GM12865 (cell line): ENCODE data around the gene WDR45B.

Source experiments
- DNase-seq: peaks from one replicate; pipeline ENCODE4 v3.0.0; 2010; ENCODE audit warnings: low read depth
- H3K4me3 ChIP-seq: 2 replicates; pipeline ENCODE4 v1.5.1; 2011; ENCODE audit warnings: mild to moderate bottlenecking, low read depth, low read length, control low read depth
- CTCF ChIP-seq: IDR thresholded peaks from 2 replicates; pipeline ENCODE4 v1.5.1; 2011; ENCODE audit warnings: low read length, control low read depth, low read depth, inconsistent platforms; ENCODE audit not compliant: insufficient read depth; ENCODE audit errors: missing control alignments

The WDR45B gene

GRCh38 chr17:82686366-82687324, 38.4 kb upstream of the WDR45B start:
- DNase-seq: no peak
- TF ChIP-seq CTCF: no peak
- no peak overlapping the region for H3K4me3 ChIP-seq

GRCh38 chr17:82685291-82685690, 37.0 kb upstream of the WDR45B start:
- TF ChIP-seq CTCF: no peak
- H3K4me3 ChIP-seq: no peak overlapping the region
- no peak for DNase-seq

DNA sequence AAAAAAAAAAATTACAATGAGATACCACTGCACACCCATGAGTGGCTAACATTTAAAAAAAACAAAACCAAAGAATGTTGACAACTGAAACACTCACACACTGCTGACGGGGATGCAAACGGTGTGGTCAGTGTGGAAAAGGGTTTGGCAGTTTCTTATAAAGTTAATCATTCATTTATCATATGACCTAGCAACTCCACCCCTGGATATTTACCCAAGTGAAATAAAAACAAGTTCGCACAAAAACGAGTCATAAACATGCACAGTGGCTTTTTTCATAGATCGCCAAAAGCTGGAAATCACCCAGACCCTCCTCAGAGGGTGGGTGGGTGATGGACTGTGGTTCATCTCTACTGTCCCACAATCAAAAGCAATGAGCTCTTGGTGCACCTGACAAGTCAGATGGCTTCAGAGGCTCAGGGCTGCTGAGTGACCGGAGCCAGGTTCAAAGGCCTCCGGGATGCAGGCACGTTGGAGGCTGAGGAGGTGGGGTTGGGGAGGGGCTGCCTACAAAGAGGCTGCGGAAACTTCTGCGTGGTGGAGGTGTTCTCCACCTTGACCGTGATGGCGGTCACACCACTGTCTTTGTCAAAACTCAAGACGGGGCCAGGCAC, 36.1 kb upstream of the WDR45B start:
- no peak overlapping the region for H3K4me3 ChIP-seq
- TF ChIP-seq CTCF: no peak
- no peak for DNase-seq

- no peak overlapping the region for H3K4me3 ChIP-seq
- no peak for DNase-seq
- TF ChIP-seq CTCF: no peak
Observed at GRCh38 chr17:82683534-82683933, 35.3 kb upstream of the WDR45B start.

- no peak for DNase-seq
- TF ChIP-seq CTCF: no peak
- H3K4me3 ChIP-seq: no peak overlapping the region
Observed at GRCh38 chr17:82681547-82681946, 33.3 kb upstream of the WDR45B start.

- no peak for DNase-seq
- no peak overlapping the region for H3K4me3 ChIP-seq
- TF ChIP-seq CTCF: no peak
Observed at GRCh38 chr17:82679586-82680465, 31.6 kb upstream of the WDR45B start.
